Uterus (tissue), 4 donors: ENCODE results near the gene NAA35. TPM values are rescaled to one million over a fixed set of nuclear protein-coding genes. Genes with fewer than 3 reads are reported as not detected.
"Not testable (repeated sequence)": the region's sequence is repeated elsewhere in the genome, so short reads cannot be mapped to it uniquely, and the experiment has no call there.

Experiments used
- DNase-seq, 2 donors: peaks; one replicate each; pipeline ENCODE4 v3.0.0-alpha.2; 2019 to 2020
- H3K27ac ChIP-seq, 2 donors: fragments of 200-600 bp; sonication (generic); 1 replicate in 1 of 2; 2 replicates in 1 of 2; pipeline ENCODE4 v1.5.1; 2016 to 2018
- H3K27me3 ChIP-seq, 2 donors: fragments of 200-600 bp; sonication (generic); one replicate each; pipeline ENCODE4 v1.5.1; 2018 to 2019; ENCODE audit warnings: control low read depth in 1 of 2
- H3K36me3 ChIP-seq, 2 donors: fragments of 200-600 bp; sonication (generic); one replicate each; pipeline ENCODE4 v1.5.1; 2019; ENCODE audit warnings: control low read depth in 1 of 2
- H3K4me1 ChIP-seq, 2 donors: fragments of 200-600 bp; sonication (generic); one replicate each; pipeline ENCODE4 v1.5.1; 2018 to 2019; ENCODE audit warnings: control low read depth in 1 of 2
- H3K4me3 ChIP-seq, 2 donors: fragments of 200-600 bp; sonication (generic); 1 replicate in 1 of 2; 2 replicates in 1 of 2; pipeline ENCODE4 v1.5.1; 2018 to 2019; ENCODE audit warnings: mild to moderate bottlenecking in 1 of 2
- H3K9me3 ChIP-seq, 2 donors: fragments of 200-600 bp; sonication (generic); one replicate each; pipeline ENCODE4 v1.5.1; 2019; ENCODE audit warnings: control low read depth in 1 of 2
- POLR2A ChIP-seq, 2 donors: fragments of 450-650 bp; IDR thresholded peaks; one replicate each; pipeline ENCODE4 v1.6.1; 2016; ENCODE audit warnings: antibody characterized with exemption in 2 of 2, mild to moderate bottlenecking in 1 of 2, moderate library complexity in 1 of 2
- intact Hi-C: fragments of 100-400 bp; cut with DNase I; formaldehyde crosslinking; loops from one replicate; pipeline ENCODE4 v1.15.1; 2023; ENCODE audit warnings: low total_unique reads
- total RNA-seq, 4 donors: library from RNA; depleted of rRNA in 3 of 4; stranded (reverse); fragments of >200 nt in 3 of 4; gene quantifications; one replicate each; pipeline versions ENCODE4 v1.1.0 to v1.2.4, GENCODE V29; 2014 to 2023
- TF ChIP-seq, protein P1 (sequence below), 4 experiments: fragments of 200-600 bp in 2 of 4; fragments of 450-650 bp in 2 of 4; sonication (generic) in 2 of 4; IDR thresholded peaks; one replicate each; pipeline ENCODE4 v1.5.1; 2016 to 2019; ENCODE audit warnings: antibody characterized with exemption in 4 of 4, mild to moderate bottlenecking in 2 of 4, moderate library complexity in 1 of 4
- donor health status: DM: yes; HTN: yes; CAD: no.

Gene NAA35
- total RNA-seq, 4 donors from 2014 or later = 4.4 to 48.1 (median 19.6) TPM

DNA sequence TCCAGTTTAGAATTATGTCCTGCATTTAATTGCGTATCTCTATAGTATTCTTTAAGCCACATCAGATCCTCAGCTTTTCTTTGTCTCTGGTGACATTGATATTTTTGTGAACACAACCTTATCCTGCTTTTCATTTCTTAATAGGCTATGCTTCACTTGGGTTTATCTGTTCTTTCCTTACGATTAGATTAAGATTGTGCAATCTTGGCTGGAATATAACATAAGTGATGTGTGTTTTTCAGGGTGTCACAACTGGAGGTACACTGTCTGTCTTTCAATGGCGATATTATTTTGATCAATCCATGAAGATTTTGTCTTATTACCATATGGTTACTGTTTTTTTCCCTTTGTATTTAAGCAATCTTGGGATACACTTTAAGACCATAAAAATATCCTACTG lies 23.6 kb downstream of the NAA35 start:
- Histone ChIP-seq H3K4me3 (no peak overlapping the region), H3K27me3 (no peaks in the 10 kb centered on the region), H3K36me3 (no peaks in the 10 kb centered on the region), H3K9me3 (no peaks in the 10 kb centered on the region), H3K27ac (no peak overlapping the region), H3K4me1 (no peaks in the 10 kb centered on the region)
- TF ChIP-seq, protein P1, sequence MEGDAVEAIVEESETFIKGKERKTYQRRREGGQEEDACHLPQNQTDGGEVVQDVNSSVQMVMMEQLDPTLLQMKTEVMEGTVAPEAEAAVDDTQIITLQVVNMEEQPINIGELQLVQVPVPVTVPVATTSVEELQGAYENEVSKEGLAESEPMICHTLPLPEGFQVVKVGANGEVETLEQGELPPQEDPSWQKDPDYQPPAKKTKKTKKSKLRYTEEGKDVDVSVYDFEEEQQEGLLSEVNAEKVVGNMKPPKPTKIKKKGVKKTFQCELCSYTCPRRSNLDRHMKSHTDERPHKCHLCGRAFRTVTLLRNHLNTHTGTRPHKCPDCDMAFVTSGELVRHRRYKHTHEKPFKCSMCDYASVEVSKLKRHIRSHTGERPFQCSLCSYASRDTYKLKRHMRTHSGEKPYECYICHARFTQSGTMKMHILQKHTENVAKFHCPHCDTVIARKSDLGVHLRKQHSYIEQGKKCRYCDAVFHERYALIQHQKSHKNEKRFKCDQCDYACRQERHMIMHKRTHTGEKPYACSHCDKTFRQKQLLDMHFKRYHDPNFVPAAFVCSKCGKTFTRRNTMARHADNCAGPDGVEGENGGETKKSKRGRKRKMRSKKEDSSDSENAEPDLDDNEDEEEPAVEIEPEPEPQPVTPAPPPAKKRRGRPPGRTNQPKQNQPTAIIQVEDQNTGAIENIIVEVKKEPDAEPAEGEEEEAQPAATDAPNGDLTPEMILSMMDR (IDR thresholded peaks at IDR 0.05) = no peak
- TF ChIP-seq POLR2A (IDR thresholded peaks at IDR 0.05) = no peak
- DNase-seq = no peak
- intact Hi-C loops = no loop called here

DNA sequence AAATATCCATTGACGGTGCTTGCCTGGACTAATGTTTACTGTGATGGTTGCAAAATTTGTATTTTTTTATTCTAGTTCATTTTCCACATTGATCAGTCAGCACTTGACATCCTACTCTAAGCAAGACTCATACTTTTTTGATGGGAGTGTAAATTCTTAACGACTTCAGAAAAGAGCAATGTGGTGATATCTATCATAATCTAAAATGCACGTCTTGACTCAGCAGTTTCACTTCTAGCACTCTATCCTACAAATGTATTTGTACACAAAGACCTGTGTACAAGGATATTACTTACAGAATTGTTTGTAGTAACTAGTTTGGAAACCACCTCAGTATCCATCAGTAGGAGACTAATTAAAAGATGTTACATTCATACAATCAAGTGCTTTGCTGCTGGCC lies 24.0 kb downstream of the NAA35 start:
- Histone ChIP-seq H3K27ac (no peak overlapping the region), H3K4me1 (no peaks in the 10 kb centered on the region), H3K9me3 (no peaks in the 10 kb centered on the region), H3K4me3 (no peak overlapping the region), H3K27me3 (no peaks in the 10 kb centered on the region), H3K36me3 (no peaks in the 10 kb centered on the region)
- no peak for DNase-seq
- intact Hi-C loops = no loop called here
- TF ChIP-seq, protein P1 (IDR thresholded peaks at IDR 0.05) = no peak
- TF ChIP-seq POLR2A (IDR thresholded peaks at IDR 0.05) = no peak

DNA sequence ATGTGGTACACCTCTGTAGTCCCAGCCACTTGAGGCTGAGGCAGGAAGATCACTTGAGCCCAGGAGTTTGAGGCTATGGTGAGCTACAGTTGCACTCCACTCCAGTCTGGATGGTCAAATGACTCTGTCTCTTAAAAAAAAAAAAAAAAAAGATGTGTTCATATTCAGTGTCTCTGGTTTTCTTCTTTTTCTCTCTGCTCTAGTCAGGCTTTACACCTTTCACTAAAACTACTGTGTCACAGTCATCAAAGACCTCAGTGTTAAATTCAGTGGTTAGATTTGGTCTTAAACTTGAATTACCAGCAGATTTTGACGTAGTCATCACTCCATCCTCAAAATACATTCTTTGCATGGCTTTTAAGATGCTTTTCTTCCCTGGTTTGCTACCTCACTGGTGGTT lies 28.8 kb downstream of the NAA35 start:
- no peak for DNase-seq
- Histone ChIP-seq H3K27ac (no peak overlapping the region), H3K9me3 (no peaks in the 10 kb centered on the region), H3K27me3 (no peaks in the 10 kb centered on the region), H3K4me1 (no peaks in the 10 kb centered on the region), H3K4me3 (no peak overlapping the region), H3K36me3 (peaks cover 0 to 2% of the 10 kb centered on the region in 2 donors)
- no peak for TF ChIP-seq POLR2A (IDR thresholded peaks at IDR 0.05)
- TF ChIP-seq, protein P1 (IDR thresholded peaks at IDR 0.05) = no peak
- intact Hi-C loops = no loop called here

DNA sequence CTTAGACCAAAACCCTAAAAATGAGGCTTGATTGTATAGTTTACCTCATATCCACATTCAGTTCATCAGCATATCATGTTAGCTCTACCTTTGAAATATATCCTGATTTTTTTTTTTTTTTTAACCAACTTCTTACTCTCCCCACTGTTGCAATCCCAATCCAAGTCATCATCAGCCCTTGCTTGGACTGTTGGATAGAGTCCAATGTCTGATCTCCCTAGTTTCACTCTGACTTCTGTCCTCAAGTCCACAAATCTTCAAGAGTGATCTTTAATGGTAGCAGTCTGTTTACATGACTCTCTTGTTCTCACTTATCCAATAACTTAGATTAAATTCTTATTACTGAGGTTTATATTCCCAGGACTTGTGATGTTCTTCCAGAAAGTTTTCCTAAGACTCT lies 30.8 kb downstream of the NAA35 start:
- TF ChIP-seq, protein P1 (IDR thresholded peaks at IDR 0.05) = no peak
- TF ChIP-seq POLR2A (IDR thresholded peaks at IDR 0.05) = no peak
- Histone ChIP-seq H3K9me3 (no peaks in the 10 kb centered on the region), H3K4me3 (no peak overlapping the region), H3K36me3 (peaks cover 0 to 2% of the 10 kb centered on the region in 2 donors), H3K27me3 (no peaks in the 10 kb centered on the region), H3K27ac (no peak overlapping the region), H3K4me1 (no peaks in the 10 kb centered on the region)
- intact Hi-C loops = no loop called here
- DNase-seq = no peak

DNA sequence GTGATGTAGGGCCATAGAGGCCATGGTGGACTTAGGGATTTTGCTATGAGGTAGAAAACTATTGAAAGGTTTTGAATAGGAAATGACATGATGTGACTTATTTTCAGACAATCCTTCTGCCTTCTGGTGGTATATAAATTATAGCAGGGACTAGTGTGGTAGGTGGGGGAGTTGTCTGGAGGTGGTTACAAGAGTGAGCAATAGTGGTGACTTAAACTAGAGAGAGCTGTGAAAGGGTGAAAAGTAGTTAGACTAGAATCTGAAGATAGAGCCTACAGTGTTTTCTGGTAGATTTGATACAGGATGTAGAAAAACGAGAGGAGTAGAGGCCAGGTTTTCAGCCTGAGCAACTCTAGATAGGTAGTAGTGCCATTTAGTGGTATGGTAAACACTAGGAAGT lies 32.3 kb downstream of the NAA35 start:
- DNase-seq = no peak
- H3K27me3 ChIP-seq = no peaks in the 10 kb centered on the region
- no peak for TF ChIP-seq POLR2A (IDR thresholded peaks at IDR 0.05)
- TF ChIP-seq, protein P1 (IDR thresholded peaks at IDR 0.05) = no peak
- H3K4me1 ChIP-seq = no peaks in the 10 kb centered on the region
- intact Hi-C loops = no loop called here
- no peaks in the 10 kb centered on the region for H3K9me3 ChIP-seq
- no peak overlapping the region for H3K27ac ChIP-seq
- peaks cover 0 to 2% of the 10 kb centered on the region in 2 donors for H3K36me3 ChIP-seq
- no peak overlapping the region for H3K4me3 ChIP-seq

DNA sequence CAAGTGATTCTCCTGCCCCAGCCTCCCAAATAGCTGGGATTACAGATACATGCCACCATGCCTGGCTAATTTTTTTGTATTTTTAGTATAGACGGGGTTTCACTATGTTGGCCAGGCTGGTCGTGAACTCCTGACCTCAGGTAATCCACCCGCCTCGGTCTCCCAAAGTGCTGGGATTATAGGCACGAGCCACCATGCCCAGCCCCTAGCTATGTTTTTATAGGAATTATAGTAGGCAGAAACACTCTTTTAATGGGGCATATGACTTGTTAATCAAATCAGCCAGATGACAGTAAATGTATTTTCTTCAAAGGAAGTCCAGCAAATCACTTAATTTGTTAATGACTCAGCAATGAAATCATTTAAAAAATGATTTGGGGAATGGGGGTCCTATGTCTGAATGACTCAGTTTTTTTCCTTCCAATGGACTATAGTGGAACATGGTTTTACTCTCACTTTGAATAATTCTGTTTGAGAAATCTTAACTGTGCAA lies 33.2 kb downstream of the NAA35 start:
- H3K4me1 ChIP-seq, H3K9me3 ChIP-seq, DNase-seq, H3K4me3 ChIP-seq, H3K36me3 ChIP-seq, H3K27ac ChIP-seq, intact Hi-C loops, H3K27me3 ChIP-seq: not testable (repeated sequence)
